ENCODE data around the gene SLCO4C1.

DNA sequence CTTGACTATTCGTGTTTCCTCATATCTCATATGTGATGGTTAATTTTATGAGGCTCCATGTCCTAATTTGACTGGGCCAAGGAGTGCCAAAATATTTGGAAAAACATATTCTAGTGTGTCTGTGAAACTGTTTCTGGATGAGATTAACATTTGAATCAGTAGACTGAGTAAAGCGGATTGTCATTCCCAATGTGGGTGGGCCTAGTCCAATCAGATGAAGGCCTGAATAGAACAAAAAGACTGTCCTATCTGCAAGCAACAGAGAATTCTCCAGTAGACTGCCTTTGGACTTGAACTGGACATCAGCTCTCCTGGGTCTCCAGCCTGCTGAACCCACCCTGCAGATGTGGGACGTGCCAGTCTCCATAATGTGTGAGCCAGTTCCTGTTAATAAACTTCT is 13.5 kb upstream of the SLCO4C1 start:
- no peak for TF ChIP-seq CTCF (IDR thresholded peaks at IDR 0.05)
- TF ChIP-seq EP300 (IDR thresholded peaks at IDR 0.05; ENCODE audit: low read depth) = no peak
- no peak for TF ChIP-seq POLR2A (IDR thresholded peaks at IDR 0.05)
- TF ChIP-seq POLR2AphosphoS5 (IDR thresholded peaks at IDR 0.05) = no peak

Measured in transverse colon (tissue), 4 donors.